Thyroid gland (tissue), 4 donors: Measurements from ENCODE around the gene CUL1.

ENCODE experiments used
- CTCF ChIP-seq, 6 experiments: fragments of 200-600 bp in 3 of 6; fragments of 450-650 bp in 3 of 6; sonication (generic) in 3 of 6; IDR thresholded peaks; one replicate each; pipeline ENCODE4 v1.5.1; 2016 to 2019; ENCODE audit warnings: antibody characterized with exemption in 6 of 6, mild to moderate bottlenecking in 2 of 6, inconsistent platforms in 1 of 6, moderate library complexity in 1 of 6
- POLR2A ChIP-seq, 2 donors: fragments of 450-650 bp; IDR thresholded peaks; one replicate each; pipeline ENCODE4 v1.6.1; 2017; ENCODE audit warnings: antibody characterized with exemption in 2 of 2, mild to moderate bottlenecking in 2 of 2, moderate library complexity in 1 of 2

GRCh38 chr7:148693651-148694050, 5.1 kb upstream of the CUL1 start:
- TF ChIP-seq POLR2A (IDR thresholded peaks at IDR 0.05) = no peak
- TF ChIP-seq CTCF (IDR thresholded peaks at IDR 0.05) = no peak
